H9 (cell line): Measurements from ENCODE around the gene GNAI2. TPM values are rescaled to one million over a fixed set of nuclear protein-coding genes. Genes with fewer than 3 reads are reported as not detected.

Experiments used
- DNase-seq: peaks from one replicate; pipeline ENCODE4 v3.0.0-alpha.2; 2017
- H2AFZ ChIP-seq: one replicate; pipeline ENCODE4 v1.6.1; 2013; ENCODE audit warnings: mild to moderate bottlenecking, low read length, control low read depth, moderate library complexity
- H2AK5ac ChIP-seq: 2 replicates; pipeline ENCODE4 v1.6.1; 2013; ENCODE audit warnings: low read length, control low read depth, mixed read lengths; ENCODE audit not compliant: insufficient read length
- H2BK120ac ChIP-seq: one replicate; pipeline ENCODE4 v1.6.1; 2013; ENCODE audit warnings: low read depth, mild to moderate bottlenecking, low read length, control low read depth, inconsistent platforms; ENCODE audit not compliant: poor library complexity, severe bottlenecking
- H2BK12ac ChIP-seq: 2 replicates; pipeline ENCODE4 v1.6.1; 2013; ENCODE audit warnings: low read length, control low read depth, mixed read lengths, low read depth; ENCODE audit not compliant: insufficient read length
- H2BK15ac ChIP-seq: 2 replicates; pipeline ENCODE4 v1.6.1; 2013; ENCODE audit warnings: low read depth, low read length, control low read depth
- H2BK20ac ChIP-seq: one replicate; pipeline ENCODE4 v1.6.1; 2013; ENCODE audit warnings: low read depth, mild to moderate bottlenecking, low read length, control low read depth, inconsistent platforms; ENCODE audit not compliant: poor library complexity, severe bottlenecking
- H2BK5ac ChIP-seq: 2 replicates; pipeline ENCODE4 v1.6.1; 2013; ENCODE audit warnings: low read length, control low read depth, mixed read lengths; ENCODE audit not compliant: insufficient read length
- H3K14ac ChIP-seq: 2 replicates; pipeline ENCODE4 v1.6.1; 2013; ENCODE audit warnings: low read length, control low read depth; ENCODE audit not compliant: insufficient read depth
- H3K18ac ChIP-seq: 2 replicates; pipeline ENCODE4 v1.6.1; 2013; ENCODE audit warnings: low read depth, mild to moderate bottlenecking, mixed read lengths, low read length, control low read depth; ENCODE audit not compliant: insufficient read length
- H3K23ac ChIP-seq: 2 replicates; pipeline ENCODE4 v1.6.1; 2013; ENCODE audit warnings: low read length, control low read depth, mixed read lengths, low read depth; ENCODE audit not compliant: insufficient read length
- H3K23me2 ChIP-seq: 2 replicates; pipeline ENCODE4 v1.6.1; 2013; ENCODE audit warnings: low read depth, mild to moderate bottlenecking, mixed read lengths, low read length, control low read depth; ENCODE audit not compliant: insufficient read length, poor library complexity, severe bottlenecking
- H3K27ac ChIP-seq: 2 replicates; pipeline ENCODE4 v1.5.1; 2013; ENCODE audit warnings: low read length, control low read depth, mixed read lengths, low read depth; ENCODE audit not compliant: insufficient read length
- H3K27me3 ChIP-seq: 2 replicates; pipeline ENCODE4 v1.6.1; 2013; ENCODE audit warnings: low read length, control low read depth, inconsistent platforms; ENCODE audit not compliant: insufficient read depth
- H3K4ac ChIP-seq: 2 replicates; pipeline ENCODE4 v1.6.1; 2013; ENCODE audit warnings: low read depth, mild to moderate bottlenecking, control low read depth, inconsistent platforms, low read length, moderate library complexity
- H3K4me1 ChIP-seq: 2 replicates; pipeline ENCODE4 v1.6.1; 2013; ENCODE audit warnings: low read length, control low read depth, inconsistent platforms; ENCODE audit not compliant: insufficient read depth
- H3K4me2 ChIP-seq: 2 replicates; pipeline ENCODE4 v1.6.1; 2013; ENCODE audit warnings: low read length, control low read depth, mixed read lengths; ENCODE audit not compliant: insufficient read length, insufficient read depth
- H3K56ac ChIP-seq: 2 replicates; pipeline ENCODE4 v1.6.1; 2013; ENCODE audit warnings: low read depth, mild to moderate bottlenecking, mixed read lengths, low read length, control low read depth; ENCODE audit not compliant: insufficient read length
- H3K79me1 ChIP-seq: 2 replicates; pipeline ENCODE4 v1.6.1; 2013; ENCODE audit warnings: low read depth, mild to moderate bottlenecking, moderate library complexity, low read length, control low read depth, inconsistent platforms; ENCODE audit not compliant: insufficient read depth, poor library complexity, severe bottlenecking
- H3K79me2 ChIP-seq: 2 replicates; pipeline ENCODE4 v1.6.1; 2013; ENCODE audit warnings: low read length, control low read depth, inconsistent platforms; ENCODE audit not compliant: insufficient read depth
- H3K9ac ChIP-seq: 2 replicates; pipeline ENCODE4 v1.6.1; 2013; ENCODE audit warnings: low read length, control low read depth, mixed read lengths; ENCODE audit not compliant: insufficient read length; ENCODE audit errors: extremely low read depth
- H3K9me3 ChIP-seq: one replicate; pipeline ENCODE4 v1.6.1; 2013; ENCODE audit warnings: low read depth, low read length, inconsistent platforms; ENCODE audit not compliant: control insufficient read depth
- H3T11ph ChIP-seq: one replicate; pipeline ENCODE4 v1.6.1; 2013; ENCODE audit warnings: mild to moderate bottlenecking, low read length, control low read depth, inconsistent platforms
- H4K20me1 ChIP-seq: one replicate; pipeline ENCODE4 v1.6.1; 2013; ENCODE audit not compliant: control insufficient read depth, insufficient read length, insufficient read depth
- H4K5ac ChIP-seq: 2 replicates; pipeline ENCODE4 v1.6.1; 2013; ENCODE audit warnings: low read depth, mild to moderate bottlenecking, mixed read lengths, low read length, control low read depth; ENCODE audit not compliant: insufficient read length
- H4K8ac ChIP-seq: replicated peaks from 2 replicates; pipeline ENCODE4 v1.6.1; 2013; ENCODE audit warnings: low read length, control low read depth, mixed read lengths, low read depth; ENCODE audit not compliant: insufficient read length
- H4K91ac ChIP-seq: 2 replicates; pipeline ENCODE4 v1.6.1; 2013; ENCODE audit warnings: low read depth, mild to moderate bottlenecking, moderate library complexity, mixed read lengths, low read length, control low read depth; ENCODE audit not compliant: insufficient read length
- H3K27ac Mint-ChIP-seq, 3 experiments: 2 replicates in 2 of 3; 3 replicates in 1 of 3; pipeline ENCODE4 v1.8.0; 2020 to 2021; ENCODE audit warnings: mixed read lengths in 3 of 3, mild to moderate bottlenecking in 1 of 3, moderate library complexity in 1 of 3
- H3K27me3 Mint-ChIP-seq: 2 replicates; pipeline ENCODE4 v1.8.0; 2021; ENCODE audit warnings: low read depth, mild to moderate bottlenecking, moderate library complexity, mixed read lengths
- H3K36me3 Mint-ChIP-seq, 3 experiments: 2 replicates in 2 of 3; 3 replicates in 1 of 3; pipeline ENCODE4 v1.8.0; 2020 to 2021; ENCODE audit warnings: low read depth in 3 of 3, mixed read lengths in 3 of 3; ENCODE audit not compliant: insufficient read depth in 1 of 3
- H3K4me1 Mint-ChIP-seq, 2 experiments: 2 replicates each; pipeline ENCODE4 v1.8.0; 2020; ENCODE audit warnings: mixed read lengths in 2 of 2
- H3K4me3 Mint-ChIP-seq, 2 experiments: 2 replicates in 1 of 2; 3 replicates in 1 of 2; pipeline ENCODE4 v1.8.0; 2020 to 2021; ENCODE audit warnings: mild to moderate bottlenecking in 2 of 2, mixed read lengths in 2 of 2, moderate library complexity in 1 of 2
- H3K9me3 Mint-ChIP-seq, 2 experiments: 2 replicates in 1 of 2; 3 replicates in 1 of 2; pipeline ENCODE4 v1.8.0; 2020; ENCODE audit warnings: mild to moderate bottlenecking in 2 of 2, mixed read lengths in 2 of 2, moderate library complexity in 1 of 2
- CTCF ChIP-seq: fragments of 200-600 bp; sonication (generic); conservative IDR thresholded peaks from 3 replicates; pipeline ENCODE4 v1.8.0; 2021; ENCODE audit warnings: antibody characterized with exemption, mild to moderate bottlenecking
- WGBS: extraction: QIAGEN DNeasy Blood & Tissue Kit; methylation state at CpG from one replicate; pipeline ENCODE4 v1.1.7; 2013; ENCODE audit warnings: missing lambda C conversion rate, low lambda C conversion rate, mixed read lengths; ENCODE audit not compliant: insufficient read length; ENCODE audit errors: extremely low coverage; 5-methylcytosine and 5-hydroxymethylcytosine counted together
- total RNA-seq: library from RNA; stranded (reverse); gene quantifications from 2 replicates; pipeline ENCODE4 v1.2.1, GENCODE V29; 2021

The GNAI2 gene
- total RNA-seq, 1 experiment from 2014 or later, result 218 TPM

- H2BK15ac ChIP-seq, result no peak overlapping the region
- H3K4me3 Mint-ChIP-seq, result peak overlapping the region in 1 of 2 experiments; percentile 29; a peak in 1 of 5 replicates
- H3K9ac ChIP-seq, result no peak overlapping the region
- peaks cover 5% of the 10 kb centered on the region for H3K23me2 ChIP-seq
- no peaks in the 10 kb centered on the region for H3K4me1 ChIP-seq
- H3K9me3 ChIP-seq, result no peaks in the 10 kb centered on the region
- H2BK5ac ChIP-seq, result no peak overlapping the region
- no peak overlapping the region for H3K4me2 ChIP-seq
- no peaks in the 10 kb centered on the region for H4K20me1 ChIP-seq
- no peak overlapping the region for H2AK5ac ChIP-seq
- no peak overlapping the region for H4K91ac ChIP-seq
- H3K9me3 Mint-ChIP-seq, result no peaks in the 10 kb centered on the region; a peak in 1 of 5 replicates
- no peak overlapping the region for H2AFZ ChIP-seq
- no peak overlapping the region for H2BK20ac ChIP-seq
- no peak overlapping the region for H3K18ac ChIP-seq
- H3K56ac ChIP-seq, result no peak overlapping the region
- no peaks in the 10 kb centered on the region for H3K79me1 ChIP-seq
- H2BK120ac ChIP-seq, result no peak overlapping the region
- H4K8ac ChIP-seq, result no peak overlapping the region
- no peak for DNase-seq
- no peaks in the 10 kb centered on the region for H3K27me3 Mint-ChIP-seq
- no peak overlapping the region for H3K27ac Mint-ChIP-seq
- H3T11ph ChIP-seq, result no peak overlapping the region
- H2BK12ac ChIP-seq, result no peak overlapping the region
- peaks cover 26 to 44% (median 40%) of the 10 kb centered on the region in 3 experiments; a peak in 6 of 7 replicates for H3K36me3 Mint-ChIP-seq
- H4K5ac ChIP-seq, result no peak overlapping the region
- no peak overlapping the region for H3K4ac ChIP-seq
- H3K14ac ChIP-seq, result no peak overlapping the region
- H3K4me1 Mint-ChIP-seq, result peaks cover 11% of the 10 kb centered on the region in 2 experiments
- no CpG with 5 or more reads among the region's 6 CpGs for WGBS
- peaks cover 3% of the 10 kb centered on the region; the same call in 1 of the 2 replicates for H3K79me2 ChIP-seq
- H3K27ac ChIP-seq, result no peak overlapping the region
- H3K27me3 ChIP-seq, result no peaks in the 10 kb centered on the region
- no peak overlapping the region for H3K23ac ChIP-seq
- TF ChIP-seq CTCF, result no peak
These were observed 53.1 kb downstream of the GNAI2 start for GRCh38 chr3:50289130-50289529.
